Measurements from ENCODE around the gene LPP. TPM values are rescaled to one million over a fixed set of nuclear protein-coding genes. Genes with fewer than 3 reads are reported as not detected.

LPP gene
- total RNA-seq, 1 donor from 2014 or later: 96.7 TPM

- Mint-ChIP-seq H3K27ac (no peak overlapping the region), H3K4me3 (no peak overlapping the region), H3K27me3 (no peaks in the 10 kb centered on the region), H3K9me3 (no peaks in the 10 kb centered on the region), H3K36me3 (peaks cover 39% of the 10 kb centered on the region), H3K4me1 (ENCODE audit: unreplicated experiment) (peaks cover 20% of the 10 kb centered on the region)
- no peak for DNase-seq (ENCODE audit: extremely low spot score, unreplicated experiment)
- TF ChIP-seq CTCF (conservative IDR thresholded peaks at IDR 0.05): no peak
Observed at GRCh38 chr3:188229726-188230125, 75.8 kb downstream of the LPP start.

GRCh38 chr3:188230962-188231361 is 77.0 kb downstream of the LPP start:
- TF ChIP-seq CTCF (conservative IDR thresholded peaks at IDR 0.05): no peak
- Mint-ChIP-seq H3K27ac (no peak overlapping the region), H3K4me1 (ENCODE audit: unreplicated experiment) (peaks cover 20% of the 10 kb centered on the region), H3K9me3 (no peaks in the 10 kb centered on the region), H3K27me3 (no peaks in the 10 kb centered on the region), H3K36me3 (peaks cover 40% of the 10 kb centered on the region), H3K4me3 (no peak overlapping the region)
- DNase-seq (ENCODE audit: extremely low spot score, unreplicated experiment): no peak

- DNase-seq (ENCODE audit: extremely low spot score, unreplicated experiment): no peak
- H3K27ac Mint-ChIP-seq: no peak overlapping the region
- no peaks in the 10 kb centered on the region for H3K9me3 Mint-ChIP-seq
- peaks cover 24% of the 10 kb centered on the region for H3K4me1 Mint-ChIP-seq (ENCODE audit: unreplicated experiment)
- no peaks in the 10 kb centered on the region for H3K27me3 Mint-ChIP-seq
- H3K4me3 Mint-ChIP-seq: no peak overlapping the region
- TF ChIP-seq CTCF (conservative IDR thresholded peaks at IDR 0.05): no peak
- H3K36me3 Mint-ChIP-seq: peaks cover 44% of the 10 kb centered on the region
Observed at GRCh38 chr3:188231456-188231855, 77.5 kb downstream of the LPP start.

GRCh38 chr3:188232656-188233055 is 78.7 kb downstream of the LPP start:
- no peaks in the 10 kb centered on the region for H3K9me3 Mint-ChIP-seq
- no peak for TF ChIP-seq CTCF (conservative IDR thresholded peaks at IDR 0.05)
- no peaks in the 10 kb centered on the region for H3K27me3 Mint-ChIP-seq
- DNase-seq (ENCODE audit: extremely low spot score, unreplicated experiment): no peak
- no peak overlapping the region for H3K4me3 Mint-ChIP-seq
- peaks cover 33% of the 10 kb centered on the region for H3K36me3 Mint-ChIP-seq
- peaks cover 24% of the 10 kb centered on the region for H3K4me1 Mint-ChIP-seq (ENCODE audit: unreplicated experiment)
- no peak overlapping the region for H3K27ac Mint-ChIP-seq

GRCh38 chr3:188233320-188233719 is 79.4 kb downstream of the LPP start:
- Mint-ChIP-seq H3K4me3 (no peak overlapping the region), H3K36me3 (peaks cover 31% of the 10 kb centered on the region)

More at GRCh38 chr3:188233320-188233719, 79.4 kb downstream of the LPP start:
- Mint-ChIP-seq H3K27me3 (no peaks in the 10 kb centered on the region), H3K4me1 (ENCODE audit: unreplicated experiment) (peaks cover 26% of the 10 kb centered on the region), H3K9me3 (no peaks in the 10 kb centered on the region), H3K27ac (no peak overlapping the region)
- TF ChIP-seq CTCF (conservative IDR thresholded peaks at IDR 0.05): no peak
- no peak for DNase-seq (ENCODE audit: extremely low spot score, unreplicated experiment)

Data from type B pancreatic cell (in vitro differentiated cells).